Measurements from ENCODE around the gene FAM89B.
"Not testable (repeated sequence)": the region's sequence is repeated elsewhere in the genome, so short reads cannot be mapped to it uniquely, and the experiment has no call there.

Gene FAM89B

GRCh38 chr11:65572356-65573051, at the start of gene FAM89B:
Gene FAM89B (plus strand): TSS chr11:65572538. CDS start chr11:65572670, 132 bp downstream.
- no peak for DNase-seq (ENCODE audit: low read depth)

GRCh38 chr11:65522718-65523630, 49.4 kb upstream of the FAM89B start:
- not testable (repeated sequence) for DNase-seq (ENCODE audit: low read depth)

GRCh38 chr11:65523631-65523968, 48.7 kb upstream of the FAM89B start:
- not testable (repeated sequence) for DNase-seq (ENCODE audit: low read depth)

DNA sequence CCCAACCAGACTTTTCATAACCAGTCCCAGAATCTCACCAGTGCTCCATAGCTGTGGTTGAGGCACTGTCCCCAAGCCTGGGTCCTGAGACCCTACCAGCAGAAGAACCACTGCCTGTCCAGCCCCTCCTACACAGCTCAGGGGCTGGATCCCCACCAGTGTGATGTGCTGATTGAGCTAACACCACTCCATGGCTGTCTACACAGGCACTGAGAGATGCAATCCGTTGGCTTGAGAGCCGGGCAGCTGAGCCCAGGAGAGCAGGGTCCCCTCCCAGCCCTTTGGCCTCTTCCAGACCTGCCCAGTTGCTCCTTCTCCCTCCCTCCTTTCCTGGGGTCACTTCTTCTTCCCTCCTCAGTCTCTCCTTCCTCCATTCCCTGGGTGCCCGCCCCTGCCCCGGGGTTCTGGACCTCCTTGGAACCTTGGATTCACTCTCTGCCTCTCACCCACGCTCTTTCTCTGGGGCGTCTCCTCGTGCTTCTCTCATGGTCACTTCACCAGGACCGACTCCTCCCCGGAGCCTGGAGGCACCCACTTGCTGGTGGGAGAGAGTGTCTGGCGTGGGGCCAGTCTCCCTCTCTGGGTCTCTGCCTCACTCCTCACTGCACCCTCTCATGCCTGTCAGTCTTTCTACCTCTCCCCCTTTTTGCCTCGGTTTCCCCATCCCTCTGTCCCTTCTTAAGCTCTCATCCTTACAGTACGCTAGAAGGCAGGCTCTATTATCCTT, 48.2 kb upstream of the FAM89B start:
- no peak for DNase-seq (ENCODE audit: low read depth)

- peak; percentile 41 for DNase-seq (ENCODE audit: low read depth)
Observed at GRCh38 chr11:65524741-65525545, 47.4 kb upstream of the FAM89B start, which contains the start of gene SCYL1. Gene SCYL1 (plus strand): TSS chr11:65525083. CDS start chr11:65525154, 71 bp downstream.

GRCh38 chr11:65525546-65526480, 46.5 kb upstream of the FAM89B start:
- no peak for DNase-seq (ENCODE audit: low read depth)

- no peak for DNase-seq (ENCODE audit: low read depth)
Observed at GRCh38 chr11:65526744-65527143, 45.6 kb upstream of the FAM89B start.

GRCh38 chr11:65528819-65529350, 43.5 kb upstream of the FAM89B start:
- DNase-seq (ENCODE audit: low read depth): no peak

GRCh38 chr11:65529475-65530156, 42.7 kb upstream of the FAM89B start:
- DNase-seq (ENCODE audit: low read depth): no peak

DNA sequence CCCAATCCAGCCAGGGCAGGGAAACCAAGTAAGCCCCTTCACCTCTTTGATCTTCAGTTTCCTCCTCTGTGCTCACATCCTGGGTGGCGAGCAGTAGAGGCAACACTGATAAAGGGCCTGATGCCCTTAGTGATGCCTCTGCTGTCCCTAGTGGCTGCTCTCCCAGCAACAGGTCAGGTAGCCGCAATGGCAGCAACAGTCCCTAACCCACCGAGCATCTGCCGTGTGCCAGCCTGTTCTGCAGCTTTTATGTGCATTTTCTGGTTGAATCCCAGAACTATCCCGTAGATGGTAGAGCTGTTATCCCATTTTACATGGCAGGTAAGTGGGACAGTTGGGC, 42.2 kb upstream of the FAM89B start:
- no peak for DNase-seq (ENCODE audit: low read depth)

GRCh38 chr11:65532388-65533064, 39.8 kb upstream of the FAM89B start:
- no peak for DNase-seq (ENCODE audit: low read depth)

GRCh38 chr11:65535102-65535501, 37.2 kb upstream of the FAM89B start:
- DNase-seq (ENCODE audit: low read depth): no peak

- DNase-seq (ENCODE audit: low read depth): no peak
Observed at GRCh38 chr11:65536412-65537295, 35.7 kb upstream of the FAM89B start.

- no peak for DNase-seq (ENCODE audit: low read depth)
Observed at GRCh38 chr11:65537296-65537597, 35.1 kb upstream of the FAM89B start.

DNA sequence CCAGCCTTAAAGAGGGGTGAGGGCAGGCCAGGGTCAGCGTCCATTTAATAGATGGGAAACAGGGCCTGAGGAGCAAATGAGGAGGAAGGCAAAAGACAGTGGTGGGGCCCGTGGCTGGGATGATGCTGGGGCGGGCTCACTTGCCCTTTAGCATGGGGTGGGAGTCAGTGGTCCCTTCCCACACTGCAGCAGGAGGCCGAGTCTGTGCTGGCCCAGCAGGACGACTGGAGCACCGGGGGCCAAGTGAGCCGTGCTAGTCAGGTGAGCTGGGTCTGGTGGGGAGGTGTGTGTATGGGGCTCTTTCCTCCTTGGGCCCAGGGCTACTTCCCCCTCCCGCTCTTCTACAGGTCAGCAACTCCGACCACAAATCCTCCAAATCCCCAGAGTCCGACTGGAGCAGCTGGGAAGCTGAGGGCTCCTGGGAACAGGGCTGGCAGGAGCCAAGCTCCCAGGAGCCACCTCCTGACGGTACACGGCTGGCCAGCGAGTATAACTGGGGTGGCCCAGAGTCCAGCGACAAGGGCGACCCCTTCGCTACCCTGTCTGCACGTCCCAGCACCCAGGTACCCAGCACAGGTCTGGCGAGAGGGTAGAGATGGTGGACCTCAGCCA, 34.6 kb upstream of the FAM89B start:
- DNase-seq (ENCODE audit: low read depth): no peak

DNA sequence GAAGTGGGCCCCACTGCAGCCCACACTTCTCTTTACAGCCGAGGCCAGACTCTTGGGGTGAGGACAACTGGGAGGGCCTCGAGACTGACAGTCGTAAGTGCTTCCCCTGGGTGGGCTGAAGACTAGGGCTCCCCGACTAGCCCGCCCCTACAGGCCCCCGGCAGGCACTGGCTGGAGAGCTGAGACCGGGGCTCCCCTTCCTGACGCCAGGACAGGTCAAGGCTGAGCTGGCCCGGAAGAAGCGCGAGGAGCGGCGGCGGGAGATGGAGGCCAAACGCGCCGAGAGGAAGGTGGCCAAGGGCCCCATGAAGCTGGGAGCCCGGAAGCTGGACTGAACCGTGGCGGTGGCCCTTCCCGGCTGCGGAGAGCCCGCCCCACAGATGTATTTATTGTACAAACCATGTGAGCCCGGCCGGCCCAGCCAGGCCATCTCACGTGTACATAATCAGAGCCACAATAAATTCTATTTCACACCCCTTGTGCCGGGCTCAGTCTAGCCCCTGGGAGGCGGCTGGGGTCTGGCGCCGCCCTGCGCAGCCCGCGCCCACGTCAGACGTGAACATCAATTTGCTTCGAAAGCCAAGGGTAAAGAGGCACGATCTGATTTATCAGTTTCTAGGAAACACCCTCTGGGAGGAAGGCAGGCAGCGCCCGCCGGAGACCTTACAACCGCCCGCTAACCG, 34.0 kb upstream of the FAM89B start:
- DNase-seq (ENCODE audit: low read depth): no peak
